ENCODE results near the gene PDE1C.

Gene PDE1C

GRCh38 chr7:31828520-31828919 lies 241.7 kb downstream of the PDE1C start:
- peaks cover 2% of the 10 kb centered on the region for H3K9me3 Mint-ChIP-seq
- no peaks in the 10 kb centered on the region for H3K27me3 Mint-ChIP-seq (ENCODE audit: low read depth)
- no peaks in the 10 kb centered on the region for H3K4me1 Mint-ChIP-seq
- no peak overlapping the region for H3K4me3 Mint-ChIP-seq
- H3K27ac Mint-ChIP-seq = no peak overlapping the region
- TF ChIP-seq, protein P1, sequence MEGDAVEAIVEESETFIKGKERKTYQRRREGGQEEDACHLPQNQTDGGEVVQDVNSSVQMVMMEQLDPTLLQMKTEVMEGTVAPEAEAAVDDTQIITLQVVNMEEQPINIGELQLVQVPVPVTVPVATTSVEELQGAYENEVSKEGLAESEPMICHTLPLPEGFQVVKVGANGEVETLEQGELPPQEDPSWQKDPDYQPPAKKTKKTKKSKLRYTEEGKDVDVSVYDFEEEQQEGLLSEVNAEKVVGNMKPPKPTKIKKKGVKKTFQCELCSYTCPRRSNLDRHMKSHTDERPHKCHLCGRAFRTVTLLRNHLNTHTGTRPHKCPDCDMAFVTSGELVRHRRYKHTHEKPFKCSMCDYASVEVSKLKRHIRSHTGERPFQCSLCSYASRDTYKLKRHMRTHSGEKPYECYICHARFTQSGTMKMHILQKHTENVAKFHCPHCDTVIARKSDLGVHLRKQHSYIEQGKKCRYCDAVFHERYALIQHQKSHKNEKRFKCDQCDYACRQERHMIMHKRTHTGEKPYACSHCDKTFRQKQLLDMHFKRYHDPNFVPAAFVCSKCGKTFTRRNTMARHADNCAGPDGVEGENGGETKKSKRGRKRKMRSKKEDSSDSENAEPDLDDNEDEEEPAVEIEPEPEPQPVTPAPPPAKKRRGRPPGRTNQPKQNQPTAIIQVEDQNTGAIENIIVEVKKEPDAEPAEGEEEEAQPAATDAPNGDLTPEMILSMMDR (IDR thresholded peaks at IDR 0.05; ENCODE audit: unreplicated experiment in 3 of 3) = no peak
- H3K36me3 Mint-ChIP-seq (ENCODE audit: low read depth) = peaks cover 5% of the 10 kb centered on the region

- TF ChIP-seq, protein P1 (IDR thresholded peaks at IDR 0.05; ENCODE audit: unreplicated experiment in 3 of 3) = no peak
- Mint-ChIP-seq H3K4me1 (no peaks in the 10 kb centered on the region), H3K36me3 (ENCODE audit: low read depth) (no peaks in the 10 kb centered on the region), H3K4me3 (no peak overlapping the region), H3K27ac (no peak overlapping the region), H3K27me3 (ENCODE audit: low read depth) (no peaks in the 10 kb centered on the region), H3K9me3 (no peaks in the 10 kb centered on the region)
These were observed 244.6 kb downstream of the PDE1C start for GRCh38 chr7:31825576-31825975.

- H3K27me3 Mint-ChIP-seq (ENCODE audit: low read depth) = no peaks in the 10 kb centered on the region
- H3K4me3 Mint-ChIP-seq = no peak overlapping the region
- no peaks in the 10 kb centered on the region for H3K4me1 Mint-ChIP-seq
- TF ChIP-seq, protein P1 (IDR thresholded peaks at IDR 0.05; ENCODE audit: unreplicated experiment in 3 of 3) = no peak
- no peaks in the 10 kb centered on the region for H3K9me3 Mint-ChIP-seq
- no peak overlapping the region for H3K27ac Mint-ChIP-seq
- H3K36me3 Mint-ChIP-seq (ENCODE audit: low read depth) = no peaks in the 10 kb centered on the region
These were observed 251.2 kb downstream of the PDE1C start for GRCh38 chr7:31819031-31819430.

- Mint-ChIP-seq H3K9me3 (no peaks in the 10 kb centered on the region), H3K4me3 (no peak overlapping the region), H3K4me1 (no peaks in the 10 kb centered on the region), H3K36me3 (ENCODE audit: low read depth) (no peaks in the 10 kb centered on the region), H3K27ac (no peak overlapping the region), H3K27me3 (ENCODE audit: low read depth) (no peaks in the 10 kb centered on the region)
- TF ChIP-seq, protein P1 (IDR thresholded peaks at IDR 0.05; ENCODE audit: unreplicated experiment in 3 of 3) = no peak
These were observed 253.4 kb downstream of the PDE1C start for GRCh38 chr7:31816810-31817209.

DNA sequence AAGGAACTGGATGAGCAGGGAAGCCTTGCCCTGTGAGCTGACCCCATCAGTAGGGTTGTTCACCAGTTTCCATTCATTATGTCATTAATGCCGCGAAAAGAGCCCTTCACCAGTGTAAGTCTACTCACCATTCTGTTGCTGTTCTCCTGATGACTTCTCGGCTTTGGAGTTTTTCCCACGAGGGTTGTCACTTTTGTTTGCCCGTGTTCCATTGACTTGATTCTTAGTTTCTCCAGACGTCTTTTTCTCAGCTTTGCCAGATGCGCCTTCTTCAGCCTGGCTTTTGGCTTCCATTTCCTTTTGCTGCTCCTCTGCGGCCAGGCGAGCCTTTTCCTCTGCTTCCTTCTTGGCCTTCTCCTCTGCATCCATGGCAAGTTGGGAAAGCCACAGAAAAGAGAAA lies 254.4 kb downstream of the PDE1C start:
- Mint-ChIP-seq H3K27me3 (ENCODE audit: low read depth) (no peaks in the 10 kb centered on the region), H3K27ac (no peak overlapping the region), H3K4me3 (no peak overlapping the region), H3K36me3 (ENCODE audit: low read depth) (no peaks in the 10 kb centered on the region), H3K4me1 (no peaks in the 10 kb centered on the region), H3K9me3 (no peaks in the 10 kb centered on the region)
- TF ChIP-seq, protein P1 (IDR thresholded peaks at IDR 0.05; ENCODE audit: unreplicated experiment in 3 of 3) = no peak

DNA sequence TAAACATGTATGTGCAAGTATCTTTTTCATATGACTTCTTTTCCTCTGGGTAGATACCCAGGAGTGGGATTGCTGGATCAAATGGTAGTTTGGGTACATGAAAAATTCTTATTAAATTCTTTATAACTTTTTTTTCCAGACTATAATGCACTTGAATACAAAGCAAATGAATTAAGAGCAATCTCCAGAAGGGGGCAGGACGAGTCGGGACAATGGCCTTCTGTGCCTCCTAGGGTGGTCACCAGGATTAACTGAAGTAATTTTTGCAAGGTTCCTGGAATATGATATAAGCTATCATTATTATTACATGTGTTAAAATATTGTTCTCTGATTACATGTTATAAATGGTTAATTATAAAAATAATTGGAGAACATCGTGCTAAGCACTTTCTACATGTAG lies 256.0 kb downstream of the PDE1C start:
- Mint-ChIP-seq H3K36me3 (ENCODE audit: low read depth) (no peaks in the 10 kb centered on the region), H3K4me3 (no peak overlapping the region), H3K4me1 (no peaks in the 10 kb centered on the region), H3K27me3 (ENCODE audit: low read depth) (no peaks in the 10 kb centered on the region), H3K27ac (no peak overlapping the region), H3K9me3 (no peaks in the 10 kb centered on the region)
- TF ChIP-seq, protein P1 (IDR thresholded peaks at IDR 0.05; ENCODE audit: unreplicated experiment in 3 of 3) = peak in 1 of 3 experiments; percentile 8

Data from nephron (organoid).